ENCODE data around the gene CNTNAP4.

Gene CNTNAP4

DNA sequence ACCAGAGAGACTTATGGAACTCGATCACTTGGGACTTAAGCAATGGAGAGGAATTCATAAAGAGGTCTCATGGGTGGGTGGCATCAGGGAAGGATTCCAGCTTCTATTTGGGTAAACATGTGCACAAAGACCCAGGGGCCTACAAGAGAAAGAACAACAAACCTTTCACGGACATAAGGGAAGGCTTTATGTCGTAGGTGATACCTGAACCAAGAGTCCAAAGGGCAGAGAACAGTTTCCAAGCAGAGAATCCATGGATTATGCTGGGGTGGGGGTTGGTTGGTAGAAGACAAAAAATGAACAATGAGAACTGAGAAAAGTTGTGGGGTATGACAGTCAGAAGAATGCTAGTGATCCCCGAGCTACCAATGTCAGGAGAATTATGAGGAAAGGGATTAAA is 119.8 kb downstream of the CNTNAP4 start:
- no peak for DNase-seq (ENCODE audit: low read depth)

DNA sequence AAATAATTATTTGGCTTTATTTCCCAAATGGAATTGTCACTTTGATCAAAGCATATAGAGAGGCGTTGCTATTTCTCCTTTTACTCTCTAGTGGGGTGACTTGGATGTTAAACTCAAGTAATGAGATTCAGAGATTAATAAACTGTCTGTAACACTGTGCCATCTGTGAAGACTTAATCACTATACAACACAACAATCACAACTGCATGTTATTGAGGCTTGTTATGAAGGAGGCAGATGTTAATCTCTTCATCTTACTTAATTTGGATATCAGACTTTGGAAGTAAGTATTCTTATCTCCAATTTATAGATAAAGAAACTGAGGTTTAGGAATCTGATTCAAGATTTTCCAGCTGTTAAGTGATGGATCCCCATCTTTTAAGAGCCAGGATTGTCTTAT is 132.5 kb downstream of the CNTNAP4 start:
- no peak for DNase-seq (ENCODE audit: low read depth)

DNA sequence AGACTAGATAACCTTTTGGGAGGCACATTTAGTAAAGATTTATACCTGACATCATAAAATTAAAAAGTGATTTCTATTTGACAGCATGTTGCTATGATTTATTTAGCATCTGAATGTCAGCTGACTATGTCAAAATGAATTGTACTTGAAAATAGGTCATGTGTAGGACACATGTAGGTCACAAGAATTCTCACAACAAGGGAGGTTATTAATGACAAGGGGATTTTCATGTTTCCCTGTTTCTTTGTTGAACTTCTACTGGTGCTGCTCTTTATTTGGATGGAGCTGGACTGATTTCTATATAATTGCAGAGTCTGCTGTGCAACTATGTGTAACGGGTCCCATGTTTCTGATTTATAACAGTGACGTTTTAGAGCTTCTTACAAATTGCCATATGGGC is 144.4 kb downstream of the CNTNAP4 start:
- no peak for DNase-seq (ENCODE audit: low read depth)

DNA sequence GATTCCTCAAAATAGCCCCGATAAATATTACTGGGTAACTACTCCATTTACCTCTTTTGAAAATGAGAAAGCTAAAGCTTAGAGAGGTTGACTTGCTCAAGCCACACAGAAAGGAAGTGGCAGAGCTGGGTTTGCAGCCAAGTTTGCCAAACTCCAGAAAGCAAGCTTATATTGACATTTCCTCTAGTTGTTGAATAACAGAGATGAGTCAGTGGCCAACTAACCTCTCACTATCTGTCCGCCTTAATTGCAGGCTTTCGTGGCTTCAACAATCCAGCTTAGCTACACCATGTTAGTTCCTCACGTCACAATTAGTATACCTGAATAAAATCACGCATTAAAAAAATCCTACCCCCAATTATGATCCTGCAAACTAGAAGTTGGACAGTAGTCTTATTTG is 151.7 kb downstream of the CNTNAP4 start:
- no peak for DNase-seq (ENCODE audit: low read depth)

DNA sequence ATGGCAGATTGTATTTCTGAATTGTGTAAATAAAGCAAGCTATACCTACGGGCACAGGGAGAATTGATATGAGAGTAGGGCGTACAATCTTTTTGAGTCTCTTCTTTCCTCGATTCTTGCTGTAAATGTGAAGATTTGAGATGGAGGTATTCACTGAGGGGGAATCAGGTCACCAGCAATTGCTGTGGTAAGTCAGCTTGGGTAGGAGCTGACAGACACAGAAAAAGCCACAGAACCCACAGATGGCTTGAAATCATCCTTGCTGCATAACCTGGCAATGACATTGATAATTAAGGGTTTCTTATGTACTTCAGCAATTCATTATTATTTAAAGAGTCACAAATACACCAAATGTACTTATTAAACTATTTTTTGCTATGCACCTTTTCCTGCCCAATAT is 164.2 kb downstream of the CNTNAP4 start:
- DNase-seq (ENCODE audit: low read depth): no peak

DNA sequence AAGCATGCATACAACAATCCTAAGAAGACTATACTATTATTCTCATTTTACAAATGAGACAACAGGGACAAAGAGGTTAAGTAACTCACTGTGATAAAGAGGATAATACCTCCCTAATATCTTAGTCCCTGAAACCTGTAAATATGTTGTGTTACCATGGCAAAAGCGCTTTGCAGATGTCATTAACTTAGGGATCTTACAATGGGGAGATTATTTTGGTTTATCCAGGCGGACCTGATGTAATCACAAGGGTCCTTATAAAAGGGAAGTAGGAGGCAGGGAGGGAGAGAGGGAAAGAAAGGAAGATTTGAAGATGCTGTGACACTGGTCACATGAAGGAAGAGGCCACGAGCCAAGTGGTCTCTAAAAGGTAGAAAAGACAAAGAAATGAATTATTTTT is 164.7 kb downstream of the CNTNAP4 start:
- no peak for DNase-seq (ENCODE audit: low read depth)

DNA sequence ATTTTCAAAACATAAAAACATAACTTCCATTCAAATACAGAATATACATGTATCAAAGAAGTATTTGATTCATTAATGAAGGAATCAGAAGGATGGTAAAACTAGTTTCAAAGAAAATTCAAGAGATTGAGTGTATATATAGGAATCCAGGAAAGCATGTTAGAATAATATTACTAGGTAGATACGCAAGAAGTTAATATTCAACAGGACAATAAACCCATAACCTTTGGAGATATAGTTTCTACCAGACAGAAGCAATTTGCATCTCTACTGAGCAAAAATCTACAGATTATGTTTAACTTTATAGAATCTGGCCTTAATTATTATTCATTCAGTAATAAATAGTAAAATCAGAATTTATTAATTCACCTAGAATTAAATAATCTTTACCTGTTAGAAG is 166.8 kb downstream of the CNTNAP4 start:
- DNase-seq (ENCODE audit: low read depth): no peak

DNA sequence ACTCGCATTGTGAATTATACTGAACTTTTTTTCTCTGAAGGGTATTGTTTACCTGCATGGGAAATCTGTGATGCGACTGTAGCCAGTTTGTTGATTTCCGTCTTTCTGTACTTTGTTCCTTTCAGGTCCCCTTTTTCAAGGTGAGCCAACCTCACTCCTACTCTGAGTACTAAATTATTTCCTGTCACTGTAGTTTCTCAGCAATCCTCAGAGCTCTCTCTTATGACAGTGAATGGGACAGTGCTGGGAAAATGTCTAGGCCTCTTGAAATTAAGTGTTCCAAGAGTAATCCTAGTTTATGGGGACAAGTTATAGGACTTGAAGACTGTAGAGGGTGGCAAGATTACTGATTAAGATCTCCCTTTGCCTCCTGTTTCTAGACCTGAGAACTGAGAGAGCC is 167.6 kb downstream of the CNTNAP4 start:
- no peak for DNase-seq (ENCODE audit: low read depth)

DNA sequence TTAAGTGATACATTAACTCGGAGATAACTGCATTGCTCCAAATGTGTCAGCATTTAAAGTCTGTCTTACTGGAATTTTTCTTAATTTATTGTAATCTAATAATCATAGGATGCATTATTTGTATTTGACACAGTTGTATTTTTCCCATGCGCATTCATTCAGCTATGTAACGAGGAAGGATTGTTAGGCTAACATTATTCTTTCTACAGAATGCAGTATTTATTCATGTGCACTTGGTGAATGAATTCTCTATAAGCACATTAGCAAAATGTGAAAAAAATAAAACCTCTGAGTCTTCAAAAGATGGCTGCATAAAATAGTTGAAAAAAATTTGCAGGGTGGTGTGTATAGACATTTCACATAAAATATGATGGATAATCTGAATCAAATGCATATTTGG is 168.6 kb downstream of the CNTNAP4 start:
- DNase-seq (ENCODE audit: low read depth): no peak

DNA sequence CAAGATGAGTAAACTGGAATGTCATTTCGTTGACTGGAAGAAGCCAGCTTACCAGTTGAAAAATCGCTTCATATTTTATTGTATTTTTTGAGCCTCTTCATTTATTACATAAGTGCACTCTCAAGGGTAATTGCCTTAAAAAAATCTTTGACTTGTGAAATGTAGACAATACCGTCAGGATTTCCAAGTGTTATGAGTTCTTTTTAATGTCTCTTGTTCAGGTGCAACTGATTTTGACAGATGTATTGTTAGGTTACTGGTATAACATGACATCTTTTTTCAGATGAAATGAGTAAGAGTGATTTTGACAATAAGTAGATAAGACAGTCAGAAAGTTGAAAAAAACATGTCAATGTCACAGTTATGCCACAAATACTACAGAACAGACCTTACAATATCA is 169.1 kb downstream of the CNTNAP4 start:
- no peak for DNase-seq (ENCODE audit: low read depth)

DNA sequence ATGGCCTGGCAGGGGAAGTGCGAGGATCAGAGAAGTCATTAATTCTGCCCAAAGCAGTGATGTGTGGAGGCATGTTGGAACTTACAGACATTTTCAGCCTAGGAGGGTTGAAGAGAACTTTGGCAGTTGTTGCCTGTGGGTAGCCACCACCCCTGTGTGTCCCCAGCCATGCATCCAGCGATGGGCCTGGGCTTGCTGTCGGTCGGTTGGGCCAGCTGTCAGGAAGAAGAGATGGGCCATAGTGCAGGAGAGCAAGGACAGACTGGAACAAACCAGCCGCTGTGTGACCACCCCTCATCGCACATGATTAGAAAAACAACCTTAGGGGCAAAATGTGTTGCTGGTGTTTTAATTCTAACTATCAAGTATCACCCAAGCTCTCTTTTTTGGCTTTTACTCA is 173.7 kb downstream of the CNTNAP4 start:
- no peak for DNase-seq (ENCODE audit: low read depth)

DNA sequence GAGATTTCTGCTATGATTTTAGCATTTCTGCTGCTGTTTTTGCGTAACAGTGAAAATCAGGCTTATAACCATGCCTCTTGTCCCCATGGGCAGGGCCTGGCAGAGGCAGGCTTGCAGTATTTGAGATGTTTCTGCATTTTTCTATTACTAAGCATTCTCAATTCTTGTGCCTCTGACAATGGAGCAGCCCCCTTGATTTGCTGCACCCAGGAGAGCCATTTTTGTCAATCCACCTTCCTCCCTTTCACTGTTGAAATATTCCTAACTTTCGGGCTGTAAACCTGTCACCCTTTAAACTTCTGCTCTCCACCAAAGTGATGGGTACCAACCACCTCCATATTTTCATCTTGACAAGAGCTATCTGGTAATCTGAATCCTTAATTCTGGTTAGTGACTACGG is 178.1 kb downstream of the CNTNAP4 start:
- DNase-seq (ENCODE audit: low read depth): no peak

DNA sequence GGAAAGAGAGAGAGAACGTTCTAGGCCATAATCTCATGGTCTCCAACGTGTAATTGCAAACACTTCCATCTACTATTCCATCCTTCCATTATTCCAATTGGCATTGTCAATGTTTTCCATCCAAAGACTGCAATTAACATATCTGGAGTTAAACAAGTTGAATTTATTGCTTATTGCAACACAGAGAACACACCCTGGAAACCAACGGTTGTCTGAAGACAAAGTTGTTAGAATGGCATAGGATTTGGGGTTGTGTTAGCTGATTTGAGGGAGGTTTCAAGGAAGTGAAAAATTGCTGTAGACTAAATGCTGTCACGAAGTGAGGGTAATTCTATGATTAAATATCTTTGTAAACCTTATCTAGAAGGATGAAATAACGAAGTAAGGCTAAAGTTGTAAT is 178.8 kb downstream of the CNTNAP4 start:
- no peak for DNase-seq (ENCODE audit: low read depth)

DNA sequence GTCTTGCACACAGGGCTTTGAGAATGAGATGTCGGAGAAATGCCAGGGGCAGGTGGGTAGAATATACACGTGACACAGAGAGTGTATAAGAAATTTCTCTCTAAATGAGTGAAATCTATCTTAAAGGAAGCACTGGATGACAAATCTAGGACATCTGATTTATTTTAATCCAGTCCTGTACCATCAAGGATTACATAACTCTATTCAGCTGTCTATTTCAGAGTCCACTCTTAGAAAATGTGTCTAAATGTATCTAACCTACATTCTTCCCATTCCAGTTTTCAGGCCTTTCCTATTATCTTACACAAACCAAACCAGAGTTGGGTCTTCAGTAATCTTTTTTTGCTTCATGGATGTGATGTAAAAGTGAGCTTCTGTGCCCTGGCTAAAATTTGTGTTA is 181.9 kb downstream of the CNTNAP4 start:
- DNase-seq (ENCODE audit: low read depth): no peak

DNA sequence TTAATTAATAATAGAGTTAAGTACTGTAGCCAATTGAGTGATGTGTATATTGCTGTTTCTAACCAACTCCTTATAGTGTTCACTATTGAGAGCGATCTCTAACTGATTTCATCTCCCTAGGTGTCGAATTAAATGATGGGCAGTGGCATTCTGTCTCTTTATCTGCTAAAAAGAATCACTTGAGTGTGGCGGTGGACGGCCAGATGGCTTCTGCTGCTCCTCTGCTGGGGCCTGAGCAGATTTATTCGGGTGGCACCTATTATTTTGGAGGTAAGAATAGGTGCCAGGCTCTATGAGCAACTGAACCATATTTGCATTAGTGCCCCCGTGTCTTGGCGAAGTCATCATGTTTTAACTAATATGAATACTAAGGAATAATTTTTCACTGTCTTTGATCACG is 184.6 kb downstream of the CNTNAP4 start:
- no peak for DNase-seq (ENCODE audit: low read depth)

DNA sequence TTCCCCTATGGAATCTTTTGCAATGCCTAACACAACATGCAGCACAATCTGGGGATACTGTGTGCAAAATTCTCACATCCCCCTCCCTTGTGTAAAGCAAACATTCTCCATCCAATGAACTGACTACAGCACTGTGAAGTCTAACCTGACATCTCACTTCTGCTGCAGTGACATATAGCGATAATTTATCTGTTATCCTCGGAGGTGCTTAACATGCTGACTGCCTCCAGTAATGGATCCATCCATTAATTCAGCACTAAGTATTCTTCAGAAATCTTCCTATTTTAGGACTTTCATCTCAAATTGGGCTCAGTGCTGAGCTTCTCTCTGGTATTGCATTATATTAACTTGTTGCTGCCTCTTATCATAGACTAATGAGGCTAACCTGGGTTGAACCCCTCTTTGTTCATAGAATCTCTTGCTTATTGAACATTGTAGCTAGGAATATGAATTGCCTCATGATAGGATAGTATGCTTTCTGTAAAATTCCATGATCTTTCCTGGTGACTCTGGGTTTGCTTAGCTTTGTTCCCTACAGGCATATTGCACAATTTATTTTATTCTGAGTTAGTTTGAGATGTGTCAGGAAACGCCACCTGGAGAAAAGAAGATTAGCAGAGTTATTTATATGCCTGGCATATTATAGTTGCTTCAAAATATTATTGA is 187.9 kb downstream of the CNTNAP4 start:
- no peak for DNase-seq (ENCODE audit: low read depth)

DNA sequence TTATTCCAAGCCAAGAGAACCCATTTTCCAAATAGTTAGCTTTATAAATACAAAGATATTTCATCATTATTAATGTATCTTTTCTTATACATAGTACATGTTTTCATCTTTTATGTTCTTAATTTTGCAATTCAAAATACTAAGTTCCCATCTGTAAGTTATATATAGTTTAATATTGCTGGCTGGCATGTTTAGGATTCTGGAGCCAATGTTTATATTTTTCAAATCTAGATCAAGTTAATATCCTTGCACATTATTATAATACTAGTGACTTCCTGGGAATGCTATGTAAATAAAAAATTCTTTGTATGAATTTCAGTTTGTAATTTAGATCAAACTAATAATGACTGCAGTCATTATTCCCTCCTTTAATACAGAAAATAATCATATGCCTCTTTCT is 189.7 kb downstream of the CNTNAP4 start:
- no peak for DNase-seq (ENCODE audit: low read depth)

DNA sequence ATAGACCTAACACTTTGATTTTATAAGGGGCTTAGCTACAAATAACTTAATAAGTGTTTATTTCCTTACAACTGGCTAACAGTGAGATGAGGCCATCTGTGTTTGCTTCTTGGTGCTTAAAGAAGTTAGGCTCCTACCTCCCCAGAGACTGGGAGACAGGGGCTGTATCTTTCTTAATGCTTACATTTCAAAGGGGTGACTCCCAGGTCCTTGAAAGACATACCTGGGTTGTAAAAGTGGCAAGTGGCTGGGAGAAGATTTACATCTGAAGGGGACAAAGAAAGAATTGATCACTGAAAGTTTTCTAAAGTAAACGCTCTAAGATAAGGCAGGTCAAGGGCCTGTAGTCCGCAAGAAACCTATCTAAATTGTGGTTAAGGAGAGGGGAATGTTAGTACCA is 196.8 kb downstream of the CNTNAP4 start:
- DNase-seq (ENCODE audit: low read depth): no peak

DNA sequence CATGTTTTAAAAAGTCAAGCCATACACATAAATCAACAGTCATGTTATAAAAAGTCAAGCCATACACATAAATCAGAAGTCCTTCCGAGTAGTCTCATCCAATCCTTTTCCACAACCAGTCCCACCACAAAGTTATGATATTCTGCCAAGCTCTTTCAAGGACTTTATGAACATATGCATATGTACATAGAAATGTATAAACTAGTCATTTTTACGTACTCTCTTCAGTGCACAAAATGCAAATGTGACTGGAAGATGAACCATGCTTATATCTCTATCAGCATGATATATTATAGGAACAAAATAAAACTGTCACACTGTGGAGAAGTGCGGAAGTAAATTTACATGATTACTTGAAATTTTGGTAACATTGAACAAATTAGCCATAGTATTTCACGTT is 200.9 kb downstream of the CNTNAP4 start:
- DNase-seq (ENCODE audit: low read depth): no peak

DNA sequence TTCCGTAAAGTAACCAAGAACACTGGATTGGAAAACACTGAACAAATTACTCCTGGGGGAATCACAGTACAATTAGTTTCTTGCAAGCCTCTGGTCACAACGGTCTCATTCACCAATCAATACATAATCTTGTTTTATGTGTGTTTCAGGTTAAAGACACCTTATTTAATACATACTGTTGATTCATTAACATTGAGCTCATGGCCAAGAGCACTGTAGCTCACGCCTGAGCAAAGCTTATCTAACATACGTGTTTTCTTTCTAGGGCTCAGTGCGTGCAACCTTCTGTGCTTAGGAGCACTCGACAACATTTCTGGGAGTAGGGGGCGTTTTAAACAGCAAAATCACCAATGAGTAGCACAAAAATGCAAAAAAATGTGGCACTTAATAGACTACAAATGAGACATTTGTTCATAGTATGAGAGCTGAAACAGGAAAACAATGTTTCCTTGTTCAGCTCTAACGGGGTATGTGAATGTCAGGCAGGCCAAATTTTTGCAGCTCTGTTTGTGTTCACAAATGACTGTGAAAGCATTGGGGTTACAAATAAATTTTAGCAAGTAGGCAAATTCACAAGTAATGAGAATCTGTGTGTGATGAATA is 206.2 kb downstream of the CNTNAP4 start:
- DNase-seq (ENCODE audit: low read depth): no peak

DNA sequence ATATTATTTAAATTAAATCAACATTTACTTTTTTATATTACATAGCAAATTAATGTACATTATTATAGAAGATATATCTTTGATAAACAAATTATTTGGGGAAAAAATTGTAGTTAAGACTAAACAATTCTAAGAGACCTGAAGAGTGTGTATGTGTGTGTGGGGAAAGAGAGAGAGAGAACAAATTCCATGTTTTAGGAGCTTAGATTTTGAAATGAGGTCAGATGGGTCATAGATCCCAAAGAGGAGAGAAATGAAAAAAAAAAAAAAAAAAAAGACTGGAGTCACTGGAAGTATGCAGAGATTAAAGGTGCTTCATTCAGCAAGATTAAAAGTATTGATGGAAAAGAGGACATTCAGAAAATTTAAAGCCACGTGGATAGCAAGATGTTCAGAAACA is 206.8 kb downstream of the CNTNAP4 start:
- no peak for DNase-seq (ENCODE audit: low read depth)

DNA sequence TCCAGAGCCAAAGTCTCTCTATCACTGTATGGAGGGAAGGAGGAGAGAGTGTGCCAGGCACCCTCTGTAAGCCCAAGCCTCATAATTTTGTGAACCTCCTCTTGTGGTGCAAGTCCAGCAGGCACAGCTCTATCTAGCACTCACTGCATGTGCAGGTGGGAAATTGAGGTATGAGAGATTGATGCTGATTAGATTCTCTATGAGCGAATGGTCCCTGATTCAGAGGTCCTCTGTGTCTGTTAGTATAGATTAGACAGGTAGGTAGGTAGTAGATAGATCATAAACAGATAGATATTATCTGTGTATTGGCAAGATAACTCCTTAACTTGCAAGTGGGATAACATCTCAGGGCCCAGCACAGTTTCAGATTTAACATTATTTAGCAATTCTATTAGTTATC is 209.5 kb downstream of the CNTNAP4 start:
- no peak for DNase-seq (ENCODE audit: low read depth)

DNA sequence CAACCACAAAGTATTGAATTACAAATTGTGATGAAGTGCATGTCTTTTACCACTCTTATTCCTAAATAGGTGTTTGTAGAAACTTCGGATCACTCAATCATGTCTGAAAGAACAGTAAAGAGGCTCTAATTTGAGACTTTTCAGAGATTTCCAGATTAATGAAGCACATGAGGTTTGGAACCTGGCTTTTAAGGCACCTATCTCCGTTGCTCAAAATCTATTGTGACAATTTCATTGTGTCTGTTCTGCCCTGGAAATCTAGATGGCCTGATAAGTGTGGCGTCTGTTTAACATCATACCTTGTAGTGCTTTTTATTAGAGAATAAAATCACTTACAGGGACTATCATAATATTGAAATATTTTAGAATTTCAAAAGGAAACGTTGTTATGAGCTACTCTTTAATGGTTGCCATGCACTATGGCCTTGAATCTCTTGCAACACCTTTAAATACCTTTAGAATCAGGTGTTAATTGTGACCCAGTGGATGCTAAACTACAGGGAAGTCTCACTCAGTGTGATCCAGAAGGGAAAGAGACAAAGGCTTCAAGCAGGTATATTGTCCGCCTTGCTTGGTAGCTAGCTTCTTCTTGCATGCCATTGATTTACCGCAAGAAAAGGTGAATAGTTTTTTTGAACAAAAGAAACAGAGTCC is 210.3 kb downstream of the CNTNAP4 start:
- no peak for DNase-seq (ENCODE audit: low read depth)

DNA sequence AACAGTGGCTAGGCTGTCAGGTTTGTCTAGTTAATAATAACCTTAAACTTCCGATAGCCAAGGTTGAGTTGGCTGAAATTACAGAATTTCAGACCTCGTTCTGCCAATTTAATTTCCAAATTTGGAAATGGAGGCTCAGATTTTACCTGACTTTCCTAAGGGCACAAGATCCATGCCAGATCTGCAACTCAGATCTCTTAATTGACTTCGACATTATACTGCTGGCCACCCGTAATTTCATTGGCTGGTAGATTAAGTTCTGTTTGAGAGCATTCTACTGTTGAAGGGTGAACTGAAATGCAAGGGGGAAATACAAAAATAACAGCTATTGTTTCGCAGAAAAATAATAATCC is 210.8 kb downstream of the CNTNAP4 start:
- no peak for DNase-seq (ENCODE audit: low read depth)

Data from activated T-cell treated with anti-CD3 and anti-CD28 coated beads for 24 hours (primary cell).